ENCODE data around the gene HOXD12.

HOXD12 gene

DNA sequence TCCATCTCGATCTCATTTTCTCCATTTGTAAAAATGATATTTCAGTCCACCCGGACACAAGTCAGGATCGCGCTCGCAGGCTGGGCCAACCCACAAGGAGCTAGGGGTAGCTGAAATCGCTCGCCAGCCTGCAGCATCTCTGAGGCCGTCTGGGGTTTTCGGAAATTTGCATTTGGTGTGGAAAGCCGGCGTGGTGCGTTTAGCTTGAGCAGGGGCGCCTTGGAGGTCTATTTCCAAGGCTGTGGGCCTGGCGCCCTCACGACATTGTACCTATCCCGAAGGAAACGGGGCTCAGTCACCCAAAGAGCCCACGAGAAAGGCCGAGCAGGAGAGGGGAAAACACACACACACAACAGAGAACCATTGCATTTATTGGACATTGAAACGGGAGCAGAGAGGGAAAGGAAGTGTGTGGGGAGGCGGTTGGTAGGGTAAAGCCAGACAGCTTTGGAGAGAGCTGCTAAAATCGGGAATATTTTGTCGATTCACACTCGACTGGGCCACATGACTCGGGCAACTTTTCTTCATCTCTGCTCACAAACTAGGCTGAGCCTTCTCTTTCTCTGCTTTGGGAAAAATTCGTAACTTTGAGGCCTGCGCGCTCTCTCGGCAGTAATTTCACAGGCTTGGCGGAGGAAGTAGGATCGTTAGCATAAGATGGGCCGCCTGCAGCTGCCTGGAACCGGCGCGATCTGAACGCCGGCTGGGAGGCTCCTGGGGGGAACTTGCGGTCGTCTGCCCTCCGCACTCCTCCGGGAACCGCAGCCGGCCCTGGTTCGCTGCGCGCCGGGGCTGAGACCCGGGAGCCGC is 28.8 kb downstream of the HOXD12 start:
- Histone ChIP-seq H3K36me3 (ENCODE audit: control insufficient read depth in 2 of 2, insufficient read depth in 2 of 2, low read length in 2 of 2) (no peaks in the 10 kb centered on the region), H3K27me3 (ENCODE audit: control insufficient read depth in 2 of 2, insufficient read depth in 2 of 2, low read length in 2 of 2) (peaks cover 29 to 35% of the 10 kb centered on the region in 2 donors), H3K4me3 (ENCODE audit: low read length in 2 of 2) (peak overlapping the region; percentile 43 to 60), H3K9me3 (ENCODE audit: control insufficient read depth in 2 of 2, low read length in 2 of 2) (no peaks in the 10 kb centered on the region), H3K4me1 (ENCODE audit: control insufficient read depth in 2 of 2, insufficient read depth in 2 of 2, low read length in 2 of 2) (peaks cover 5 to 7% of the 10 kb centered on the region in 2 donors), H3K27ac (ENCODE audit: low read depth in 2 of 2, low read length in 2 of 2) (peak overlapping the region; percentile 72 to 74), H3K9ac (ENCODE audit: low read depth in 1 of 2, low read length in 2 of 2) (peak overlapping the region; percentile 47 to 50)

- Histone ChIP-seq H3K4me1 (ENCODE audit: control insufficient read depth in 2 of 2, insufficient read depth in 2 of 2, low read length in 2 of 2) (peaks cover 5 to 7% of the 10 kb centered on the region in 2 donors), H3K4me3 (ENCODE audit: low read length in 2 of 2) (peak within 1 kb of the TSS; percentile 61 to 67), H3K9ac (ENCODE audit: low read depth in 1 of 2, low read length in 2 of 2) (peak within 1 kb of the TSS; percentile 47 to 59), H3K27ac (ENCODE audit: low read depth in 2 of 2, low read length in 2 of 2) (peak within 1 kb of the TSS; percentile 72 to 74), H3K36me3 (ENCODE audit: control insufficient read depth in 2 of 2, insufficient read depth in 2 of 2, low read length in 2 of 2) (no peaks in the 10 kb centered on the region), H3K9me3 (ENCODE audit: control insufficient read depth in 2 of 2, low read length in 2 of 2) (no peaks in the 10 kb centered on the region), H3K27me3 (ENCODE audit: control insufficient read depth in 2 of 2, insufficient read depth in 2 of 2, low read length in 2 of 2) (peaks cover 21 to 28% of the 10 kb centered on the region in 2 donors)
Measured at GRCh38 chr2:176128982-176129796, 29.6 kb downstream of the HOXD12 start, which contains the start of gene HOXD8. HOXD8 (plus strand) TSS chr2:176129705; CDS start chr2:176130367, 662 bp downstream.

DNA sequence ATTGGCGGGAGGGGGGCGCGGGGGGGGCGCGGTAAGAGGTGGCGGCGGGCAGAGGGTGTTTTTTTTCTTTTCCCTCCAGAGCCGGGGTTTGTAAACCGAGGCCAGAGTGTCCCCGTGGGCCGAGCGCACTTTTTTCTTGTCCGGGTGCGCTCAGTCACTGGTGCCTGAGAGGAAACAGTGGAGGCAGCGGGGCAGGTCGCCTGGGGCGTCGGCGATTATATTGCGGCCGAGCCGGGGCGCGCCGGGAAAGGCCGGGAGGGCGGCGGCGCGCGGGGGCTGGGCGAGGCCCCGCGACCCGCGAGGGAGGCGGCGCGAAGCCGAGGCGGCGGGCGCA is 30.2 kb downstream of the HOXD12 start:
- no peaks in the 10 kb centered on the region for H3K36me3 ChIP-seq (ENCODE audit: control insufficient read depth in 2 of 2, insufficient read depth in 2 of 2, low read length in 2 of 2)
- peaks cover 15 to 22% of the 10 kb centered on the region in 2 donors for H3K27me3 ChIP-seq (ENCODE audit: control insufficient read depth in 2 of 2, insufficient read depth in 2 of 2, low read length in 2 of 2)
- H3K9me3 ChIP-seq (ENCODE audit: control insufficient read depth in 2 of 2, low read length in 2 of 2), result no peaks in the 10 kb centered on the region
- peak overlapping the region; percentile 24 to 59 for H3K9ac ChIP-seq (ENCODE audit: low read depth in 1 of 2, low read length in 2 of 2)
- H3K4me3 ChIP-seq (ENCODE audit: low read length in 2 of 2), result peak overlapping the region; percentile 61 to 67
- H3K4me1 ChIP-seq (ENCODE audit: control insufficient read depth in 2 of 2, insufficient read depth in 2 of 2, low read length in 2 of 2), result peaks cover 5 to 7% of the 10 kb centered on the region in 2 donors
- H3K27ac ChIP-seq (ENCODE audit: low read depth in 2 of 2, low read length in 2 of 2), result peak overlapping the region; percentile 72 to 74

- H3K27me3 ChIP-seq (ENCODE audit: control insufficient read depth in 2 of 2, insufficient read depth in 2 of 2, low read length in 2 of 2), result peaks cover 9 to 16% of the 10 kb centered on the region in 2 donors
- H3K4me3 ChIP-seq (ENCODE audit: low read length in 2 of 2), result peak overlapping the region; percentile 61 to 67
- H3K4me1 ChIP-seq (ENCODE audit: control insufficient read depth in 2 of 2, insufficient read depth in 2 of 2, low read length in 2 of 2), result peaks cover 7 to 8% of the 10 kb centered on the region in 2 donors
- H3K9ac ChIP-seq (ENCODE audit: low read depth in 1 of 2, low read length in 2 of 2), result peak overlapping the region; percentile 26 to 59
- H3K27ac ChIP-seq (ENCODE audit: low read depth in 2 of 2, low read length in 2 of 2), result peak overlapping the region; percentile 72 to 74
- no peaks in the 10 kb centered on the region for H3K36me3 ChIP-seq (ENCODE audit: control insufficient read depth in 2 of 2, insufficient read depth in 2 of 2, low read length in 2 of 2)
- H3K9me3 ChIP-seq (ENCODE audit: control insufficient read depth in 2 of 2, low read length in 2 of 2), result no peaks in the 10 kb centered on the region
Measured at GRCh38 chr2:176130147-176130956, 30.8 kb downstream of the HOXD12 start.

GRCh38 chr2:176130957-176131847 is 31.6 kb downstream of the HOXD12 start:
- H3K36me3 ChIP-seq (ENCODE audit: control insufficient read depth in 2 of 2, insufficient read depth in 2 of 2, low read length in 2 of 2), result no peaks in the 10 kb centered on the region
- H3K27ac ChIP-seq (ENCODE audit: low read depth in 2 of 2, low read length in 2 of 2), result peak overlapping the region; percentile 72 to 74
- H3K4me3 ChIP-seq (ENCODE audit: low read length in 2 of 2), result peak overlapping the region; percentile 61 to 67
- H3K4me1 ChIP-seq (ENCODE audit: control insufficient read depth in 2 of 2, insufficient read depth in 2 of 2, low read length in 2 of 2), result peaks cover 13 to 14% of the 10 kb centered on the region in 2 donors
- no peaks in the 10 kb centered on the region for H3K9me3 ChIP-seq (ENCODE audit: control insufficient read depth in 2 of 2, low read length in 2 of 2)
- H3K9ac ChIP-seq (ENCODE audit: low read depth in 1 of 2, low read length in 2 of 2), result peak overlapping the region; percentile 26 to 59
- peaks cover 8 to 21% of the 10 kb centered on the region in 2 donors for H3K27me3 ChIP-seq (ENCODE audit: control insufficient read depth in 2 of 2, insufficient read depth in 2 of 2, low read length in 2 of 2)

GRCh38 chr2:176131848-176132158 is 32.2 kb downstream of the HOXD12 start:
- Histone ChIP-seq H3K4me3 (ENCODE audit: low read length in 2 of 2) (peak overlapping the region; percentile 40 to 68), H3K4me1 (ENCODE audit: control insufficient read depth in 2 of 2, insufficient read depth in 2 of 2, low read length in 2 of 2) (peaks cover 13 to 15% of the 10 kb centered on the region in 2 donors), H3K9ac (ENCODE audit: low read depth in 1 of 2, low read length in 2 of 2) (no peak overlapping the region), H3K27me3 (ENCODE audit: control insufficient read depth in 2 of 2, insufficient read depth in 2 of 2, low read length in 2 of 2) (peaks cover 8 to 21% of the 10 kb centered on the region in 2 donors), H3K9me3 (ENCODE audit: control insufficient read depth in 2 of 2, low read length in 2 of 2) (no peaks in the 10 kb centered on the region), H3K36me3 (ENCODE audit: control insufficient read depth in 2 of 2, insufficient read depth in 2 of 2, low read length in 2 of 2) (no peaks in the 10 kb centered on the region), H3K27ac (ENCODE audit: low read depth in 2 of 2, low read length in 2 of 2) (peak overlapping the region in 1 of 2 donors; percentile 15)

- peak overlapping the region in 1 of 2 donors; percentile 38 for H3K9ac ChIP-seq (ENCODE audit: low read depth in 1 of 2, low read length in 2 of 2)
- peak overlapping the region; percentile 15 to 58 for H3K27ac ChIP-seq (ENCODE audit: low read depth in 2 of 2, low read length in 2 of 2)
- peaks cover 8 to 21% of the 10 kb centered on the region in 2 donors for H3K27me3 ChIP-seq (ENCODE audit: control insufficient read depth in 2 of 2, insufficient read depth in 2 of 2, low read length in 2 of 2)
- H3K9me3 ChIP-seq (ENCODE audit: control insufficient read depth in 2 of 2, low read length in 2 of 2), result no peaks in the 10 kb centered on the region
- H3K36me3 ChIP-seq (ENCODE audit: control insufficient read depth in 2 of 2, insufficient read depth in 2 of 2, low read length in 2 of 2), result no peaks in the 10 kb centered on the region
- H3K4me1 ChIP-seq (ENCODE audit: control insufficient read depth in 2 of 2, insufficient read depth in 2 of 2, low read length in 2 of 2), result peaks cover 13 to 18% of the 10 kb centered on the region in 2 donors
- H3K4me3 ChIP-seq (ENCODE audit: low read length in 2 of 2), result peak overlapping the region; percentile 40 to 68
Measured at GRCh38 chr2:176132205-176133171, 32.9 kb downstream of the HOXD12 start.

DNA sequence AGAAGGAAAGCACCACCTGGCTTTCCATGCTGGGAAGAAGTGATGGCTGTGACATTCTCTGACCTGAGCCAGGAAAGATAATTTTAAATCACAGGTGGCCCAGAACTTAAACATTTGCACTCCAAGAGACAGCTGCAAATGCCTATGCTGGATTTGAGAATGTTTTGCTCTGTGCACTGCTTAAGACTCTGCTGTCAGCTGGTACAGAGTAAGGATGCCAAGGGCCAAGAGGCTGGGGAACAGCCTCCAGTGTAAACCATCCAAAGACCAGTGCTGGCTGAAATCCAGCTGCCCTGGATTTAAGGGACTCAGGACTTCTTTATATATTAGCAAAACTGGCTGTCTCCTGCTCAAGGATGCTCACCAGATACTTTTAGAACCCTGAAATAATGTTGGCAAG is 33.8 kb downstream of the HOXD12 start:
- Histone ChIP-seq H3K4me3 (ENCODE audit: low read length in 2 of 2) (no peak overlapping the region), H3K9ac (ENCODE audit: low read depth in 1 of 2, low read length in 2 of 2) (no peak overlapping the region), H3K36me3 (ENCODE audit: control insufficient read depth in 2 of 2, insufficient read depth in 2 of 2, low read length in 2 of 2) (no peaks in the 10 kb centered on the region), H3K27ac (ENCODE audit: low read depth in 2 of 2, low read length in 2 of 2) (no peak overlapping the region), H3K4me1 (ENCODE audit: control insufficient read depth in 2 of 2, insufficient read depth in 2 of 2, low read length in 2 of 2) (peaks cover 10 to 17% of the 10 kb centered on the region in 2 donors), H3K9me3 (ENCODE audit: control insufficient read depth in 2 of 2, low read length in 2 of 2) (no peaks in the 10 kb centered on the region), H3K27me3 (ENCODE audit: control insufficient read depth in 2 of 2, insufficient read depth in 2 of 2, low read length in 2 of 2) (peaks cover 8 to 18% of the 10 kb centered on the region in 2 donors)
